Upper lobe of left lung (tissue), 4 donors: ENCODE measurements around the gene TAF15.
A peak's percentile ranks its signal among the peaks of the same experiment; 100 is the strongest.

ENCODE experiments used
- EP300 ChIP-seq, 4 donors: sonication (generic); formaldehyde crosslinking; IDR thresholded peaks; one replicate each; pipeline ENCODE4 v1.5.1; 2017; ENCODE audit warnings: antibody characterized with exemption in 4 of 4, control low read depth in 2 of 4
- POLR2A ChIP-seq, 4 donors: fragments of 450-650 bp; IDR thresholded peaks; one replicate each; pipeline ENCODE4 v1.5.1; 2016 to 2017; ENCODE audit warnings: antibody characterized with exemption in 4 of 4, mild to moderate bottlenecking in 2 of 4
- POLR2AphosphoS5 ChIP-seq, 2 donors: sonication (generic); formaldehyde crosslinking; IDR thresholded peaks; one replicate each; pipeline ENCODE4 v1.5.1; 2017; ENCODE audit warnings: antibody characterized with exemption in 2 of 2
- TF ChIP-seq, protein P1 (sequence below), 6 experiments: fragments of 450-650 bp in 4 of 6; fragments of 200-600 bp in 2 of 6; sonication (generic) in 2 of 6; IDR thresholded peaks; one replicate each; pipeline ENCODE4 v1.5.1; 2016 to 2019; ENCODE audit warnings: antibody characterized with exemption in 6 of 6

DNA sequence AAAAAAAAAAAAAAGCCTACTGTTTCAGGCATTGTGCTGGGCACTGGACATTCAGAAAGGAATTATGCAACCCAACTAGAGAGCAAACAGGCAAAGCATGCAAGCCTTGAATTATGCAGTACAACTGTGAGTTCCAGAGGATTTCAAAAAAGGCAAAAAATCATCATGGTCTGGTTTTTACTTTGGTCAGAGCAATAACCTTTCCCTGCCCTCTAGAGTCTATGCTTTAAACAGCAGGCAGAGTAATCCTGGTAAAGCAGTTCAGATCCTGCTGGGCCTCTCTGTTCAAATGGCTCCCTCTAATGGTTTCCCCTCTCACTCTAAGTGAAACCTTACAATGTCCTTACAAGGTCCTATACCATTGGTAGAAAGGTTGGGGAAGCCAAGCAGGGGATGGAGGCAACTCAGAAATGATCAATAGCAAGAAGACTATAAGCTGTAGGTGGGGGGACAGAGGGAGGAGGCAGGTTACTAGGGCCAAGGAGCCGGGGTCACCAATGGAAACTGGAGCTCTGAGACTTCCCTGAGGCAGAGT lies 4.6 kb upstream of the TAF15 start:
- TF ChIP-seq, protein P1, sequence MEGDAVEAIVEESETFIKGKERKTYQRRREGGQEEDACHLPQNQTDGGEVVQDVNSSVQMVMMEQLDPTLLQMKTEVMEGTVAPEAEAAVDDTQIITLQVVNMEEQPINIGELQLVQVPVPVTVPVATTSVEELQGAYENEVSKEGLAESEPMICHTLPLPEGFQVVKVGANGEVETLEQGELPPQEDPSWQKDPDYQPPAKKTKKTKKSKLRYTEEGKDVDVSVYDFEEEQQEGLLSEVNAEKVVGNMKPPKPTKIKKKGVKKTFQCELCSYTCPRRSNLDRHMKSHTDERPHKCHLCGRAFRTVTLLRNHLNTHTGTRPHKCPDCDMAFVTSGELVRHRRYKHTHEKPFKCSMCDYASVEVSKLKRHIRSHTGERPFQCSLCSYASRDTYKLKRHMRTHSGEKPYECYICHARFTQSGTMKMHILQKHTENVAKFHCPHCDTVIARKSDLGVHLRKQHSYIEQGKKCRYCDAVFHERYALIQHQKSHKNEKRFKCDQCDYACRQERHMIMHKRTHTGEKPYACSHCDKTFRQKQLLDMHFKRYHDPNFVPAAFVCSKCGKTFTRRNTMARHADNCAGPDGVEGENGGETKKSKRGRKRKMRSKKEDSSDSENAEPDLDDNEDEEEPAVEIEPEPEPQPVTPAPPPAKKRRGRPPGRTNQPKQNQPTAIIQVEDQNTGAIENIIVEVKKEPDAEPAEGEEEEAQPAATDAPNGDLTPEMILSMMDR (IDR thresholded peaks at IDR 0.05): peak; percentile 72 to 95 (median 88)
- TF ChIP-seq POLR2AphosphoS5 (IDR thresholded peaks at IDR 0.05) (no peak), POLR2A (IDR thresholded peaks at IDR 0.05) (no peak), EP300 (IDR thresholded peaks at IDR 0.05) (no peak)
